HepG2 (cell line): ENCODE measurements around the gene CARMIL1. TPM values are rescaled to one million over a fixed set of nuclear protein-coding genes. Genes with fewer than 3 reads are reported as not detected.
A peak's percentile ranks its signal among the peaks of the same experiment; 100 is the strongest.

ENCODE experiments used
- BRD4 ChIP-seq: sonication (generic); formaldehyde crosslinking; IDR thresholded peaks from 2 replicates; pipeline ENCODE4 v1.4.0; 2020; ENCODE audit warnings: missing genetic modification reagents
- CEBPG ChIP-seq: IDR thresholded peaks from 2 replicates; pipeline ENCODE4 v1.6.1; 2016
- FOXJ3 ChIP-seq: sonication (generic); formaldehyde crosslinking; IDR thresholded peaks from 2 replicates; pipeline ENCODE4 v1.4.0; 2020; ENCODE audit warnings: missing genetic modification reagents, mild to moderate bottlenecking, borderline replicate concordance
- KDM1A ChIP-seq: IDR thresholded peaks from 2 replicates; pipeline ENCODE4 v1.6.1; 2016; ENCODE audit warnings: missing compliant biosample characterization
- NCOA2 ChIP-seq: sonication (generic); formaldehyde crosslinking; IDR thresholded peaks from 2 replicates; pipeline ENCODE4 v1.8.0; 2022; ENCODE audit warnings: inconsistent platforms
- NFE2L2 ChIP-seq: fragments of 150-350 bp; IDR thresholded peaks from 2 replicates; pipeline ENCODE4 v1.6.1; 2014; ENCODE audit warnings: low read length
- POGZ ChIP-seq: sonication (generic); formaldehyde crosslinking; IDR thresholded peaks from 2 replicates; pipeline ENCODE4 v1.4.0; 2020; ENCODE audit warnings: mild to moderate bottlenecking, missing genetic modification reagents
- RARA ChIP-seq: IDR thresholded peaks from 2 replicates; pipeline ENCODE4 v1.6.1; 2016; ENCODE audit warnings: missing genetic modification reagents, missing compliant biosample characterization
- SSRP1 ChIP-seq: IDR thresholded peaks from 2 replicates; pipeline ENCODE4 v1.6.1; 2016; ENCODE audit warnings: control low read depth
- TBX3 ChIP-seq: fragments of 450-650 bp; IDR thresholded peaks from 2 replicates; pipeline ENCODE4 v1.6.1; 2017; ENCODE audit warnings: antibody characterized with exemption, mild to moderate bottlenecking, inconsistent platforms, borderline replicate concordance
- ZBTB20 ChIP-seq: sonication (generic); formaldehyde crosslinking; IDR thresholded peaks from 2 replicates; pipeline ENCODE4 v1.8.1; 2023; ENCODE audit warnings: missing genetic modification reagents, low read depth, mild to moderate bottlenecking, borderline replicate concordance
- ZEB1 ChIP-seq: IDR thresholded peaks from 2 replicates; pipeline ENCODE4 v1.6.1; 2012; ENCODE audit warnings: mild to moderate bottlenecking, low read depth, inconsistent platforms; ENCODE audit not compliant: insufficient replicate concordance
- ZNF138 ChIP-seq: sonication (generic); formaldehyde crosslinking; IDR thresholded peaks from 2 replicates; pipeline ENCODE4 v1.5.0; 2020; ENCODE audit warnings: mild to moderate bottlenecking, low read depth, missing genetic modification reagents
- ZNF644 ChIP-seq: IDR thresholded peaks from 2 replicates; pipeline ENCODE4 v1.6.1; 2016; ENCODE audit warnings: low read depth
- polyA plus RNA-seq, 8 experiments: library from polyadenylated mRNA; depleted of rRNA in 3 of 8; stranded (reverse) in 7 of 8; unstranded in 1 of 8; fragments of >200 nt; fragmentation: Illumina TruSeq in 4 of 8; extraction: Trizol in 4 of 8; gene quantifications; 2 replicates each; pipeline versions ENCODE4 v1.2.1 to v1.2.3, GENCODE V29; 2011 to 2016; ENCODE audit warnings: low read depth in 4 of 8, missing spikeins in 1 of 8, mixed read lengths in 1 of 8; ENCODE audit not compliant: insufficient read depth in 1 of 8
- total RNA-seq, 5 experiments: library from RNA; depleted of rRNA; stranded (reverse); fragments of >200 nt; fragmentation: Illumina TruSeq; extraction: Trizol; gene quantifications; 2 replicates each; pipeline ENCODE4 v1.2.3, GENCODE V29; 2016; ENCODE audit warnings: low read depth in 1 of 5
- TF ChIP-seq, protein P1 (sequence below): sonication (generic); formaldehyde crosslinking; IDR thresholded peaks from 2 replicates; pipeline ENCODE4 v1.4.0; 2020; ENCODE audit warnings: missing genetic modification reagents, borderline replicate concordance
- TF ChIP-seq, protein P2 (sequence below): sonication (generic); formaldehyde crosslinking; IDR thresholded peaks from 2 replicates; pipeline ENCODE4 v1.8.1; 2023; ENCODE audit warnings: mild to moderate bottlenecking, missing genetic modification reagents, borderline replicate concordance
- TF ChIP-seq, protein P3 (sequence below): sonication (generic); formaldehyde crosslinking; IDR thresholded peaks from 2 replicates; pipeline ENCODE4 v1.4.0; 2020; ENCODE audit warnings: missing genetic modification reagents; ENCODE audit errors: not compliant biosample characterization
- TF ChIP-seq, protein P4 (sequence below): IDR thresholded peaks from 2 replicates; pipeline ENCODE4 v1.6.1; 2016; ENCODE audit warnings: low read depth
- TF ChIP-seq, protein P5 (sequence below): sonication (generic); formaldehyde crosslinking; IDR thresholded peaks from 2 replicates; pipeline ENCODE4 v1.8.0; 2022; ENCODE audit warnings: missing genetic modification reagents, low read depth, mild to moderate bottlenecking, borderline replicate concordance
- TF ChIP-seq, protein P6 (sequence below): sonication (generic); formaldehyde crosslinking; IDR thresholded peaks from 2 replicates; pipeline ENCODE4 v1.8.0; 2022; ENCODE audit warnings: missing genetic modification reagents, mild to moderate bottlenecking, borderline replicate concordance
- TF ChIP-seq, protein P7 (sequence below): IDR thresholded peaks from 2 replicates; pipeline ENCODE4 v1.6.1; 2016; ENCODE audit warnings: missing biosample characterization, missing genetic modification reagents, low read depth

Gene CARMIL1
- total and polyA plus RNA-seq, 2 of the 13 experiments (the other 11 are each of a cell fraction or from before 2014, with no cell fraction given) = 1.8 to 2.6 TPM

DNA sequence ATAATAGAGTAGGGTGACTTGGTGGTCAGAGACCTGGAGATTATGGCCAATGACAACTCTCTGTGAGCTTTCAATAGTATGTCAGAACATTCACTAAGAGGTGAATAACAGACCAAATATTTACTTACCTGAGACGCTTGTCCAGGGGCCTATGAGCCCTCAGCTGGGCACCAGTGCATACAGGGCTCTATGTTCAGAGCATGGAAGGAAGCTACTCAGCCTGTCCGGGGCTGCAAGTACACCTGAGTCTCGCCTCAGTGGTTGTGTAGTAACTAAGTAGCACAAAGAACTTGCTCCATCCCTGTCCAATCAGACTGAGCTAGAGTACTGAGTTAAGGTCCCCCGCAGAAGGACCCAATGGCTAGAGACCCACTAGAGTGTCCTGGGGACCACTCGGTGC, 361.3 kb downstream of the CARMIL1 start (continued):
- TF ChIP-seq, protein P1, sequence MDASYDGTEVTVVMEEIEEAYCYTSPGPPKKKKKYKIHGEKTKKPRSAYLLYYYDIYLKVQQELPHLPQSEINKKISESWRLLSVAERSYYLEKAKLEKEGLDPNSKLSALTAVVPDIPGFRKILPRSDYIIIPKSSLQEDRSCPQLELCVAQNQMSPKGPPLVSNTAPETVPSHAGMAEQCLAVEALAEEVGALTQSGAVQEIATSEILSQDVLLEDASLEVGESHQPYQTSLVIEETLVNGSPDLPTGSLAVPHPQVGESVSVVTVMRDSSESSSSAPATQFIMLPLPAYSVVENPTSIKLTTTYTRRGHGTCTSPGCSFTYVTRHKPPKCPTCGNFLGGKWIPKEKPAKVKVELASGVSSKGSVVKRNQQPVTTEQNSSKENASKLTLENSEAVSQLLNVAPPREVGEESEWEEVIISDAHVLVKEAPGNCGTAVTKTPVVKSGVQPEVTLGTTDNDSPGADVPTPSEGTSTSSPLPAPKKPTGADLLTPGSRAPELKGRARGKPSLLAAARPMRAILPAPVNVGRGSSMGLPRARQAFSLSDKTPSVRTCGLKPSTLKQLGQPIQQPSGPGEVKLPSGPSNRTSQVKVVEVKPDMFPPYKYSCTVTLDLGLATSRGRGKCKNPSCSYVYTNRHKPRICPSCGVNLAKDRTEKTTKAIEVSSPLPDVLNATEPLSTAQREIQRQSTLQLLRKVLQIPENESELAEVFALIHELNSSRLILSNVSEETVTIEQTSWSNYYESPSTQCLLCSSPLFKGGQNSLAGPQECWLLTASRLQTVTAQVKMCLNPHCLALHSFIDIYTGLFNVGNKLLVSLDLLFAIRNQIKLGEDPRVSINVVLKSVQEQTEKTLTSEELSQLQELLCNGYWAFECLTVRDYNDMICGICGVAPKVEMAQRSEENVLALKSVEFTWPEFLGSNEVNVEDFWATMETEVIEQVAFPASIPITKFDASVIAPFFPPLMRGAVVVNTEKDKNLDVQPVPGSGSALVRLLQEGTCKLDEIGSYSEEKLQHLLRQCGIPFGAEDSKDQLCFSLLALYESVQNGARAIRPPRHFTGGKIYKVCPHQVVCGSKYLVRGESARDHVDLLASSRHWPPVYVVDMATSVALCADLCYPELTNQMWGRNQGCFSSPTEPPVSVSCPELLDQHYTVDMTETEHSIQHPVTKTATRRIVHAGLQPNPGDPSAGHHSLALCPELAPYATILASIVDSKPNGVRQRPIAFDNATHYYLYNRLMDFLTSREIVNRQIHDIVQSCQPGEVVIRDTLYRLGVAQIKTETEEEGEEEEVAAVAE (CRISPR knock-in tag) = 0 out of 2 replicates have a peak, but pooled peaks have one; percentile 33
- TF ChIP-seq NCOA2 (CRISPR knock-in tag) = peak; percentile 69
- TF ChIP-seq ZBTB20 (CRISPR knock-in tag) = peak; percentile 54; the same call in 1 of the 2 replicates
- peak; percentile 27; the same call in 1 of the 2 replicates for TF ChIP-seq FOXJ3 (CRISPR knock-in tag)
- no peak for TF ChIP-seq ZNF138
- TF ChIP-seq ZEB1 = peak; percentile 87
- TF ChIP-seq, protein P2, sequence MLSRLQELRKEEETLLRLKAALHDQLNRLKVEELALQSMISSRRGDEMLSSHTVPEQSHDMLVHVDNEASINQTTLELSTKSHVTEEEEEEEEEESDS = peak; percentile 72; the same call in 1 of the 2 replicates
- TF ChIP-seq KDM1A = 0 out of 2 replicates have a peak, but pooled peaks have one; percentile 11
- TF ChIP-seq, protein P3, sequence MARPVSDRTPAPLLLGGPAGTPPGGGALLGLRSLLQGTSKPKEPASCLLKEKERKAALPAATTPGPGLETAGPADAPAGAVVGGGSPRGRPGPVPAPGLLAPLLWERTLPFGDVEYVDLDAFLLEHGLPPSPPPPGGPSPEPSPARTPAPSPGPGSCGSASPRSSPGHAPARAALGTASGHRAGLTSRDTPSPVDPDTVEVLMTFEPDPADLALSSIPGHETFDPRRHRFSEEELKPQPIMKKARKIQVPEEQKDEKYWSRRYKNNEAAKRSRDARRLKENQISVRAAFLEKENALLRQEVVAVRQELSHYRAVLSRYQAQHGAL = no peak
- TF ChIP-seq, protein P4, sequence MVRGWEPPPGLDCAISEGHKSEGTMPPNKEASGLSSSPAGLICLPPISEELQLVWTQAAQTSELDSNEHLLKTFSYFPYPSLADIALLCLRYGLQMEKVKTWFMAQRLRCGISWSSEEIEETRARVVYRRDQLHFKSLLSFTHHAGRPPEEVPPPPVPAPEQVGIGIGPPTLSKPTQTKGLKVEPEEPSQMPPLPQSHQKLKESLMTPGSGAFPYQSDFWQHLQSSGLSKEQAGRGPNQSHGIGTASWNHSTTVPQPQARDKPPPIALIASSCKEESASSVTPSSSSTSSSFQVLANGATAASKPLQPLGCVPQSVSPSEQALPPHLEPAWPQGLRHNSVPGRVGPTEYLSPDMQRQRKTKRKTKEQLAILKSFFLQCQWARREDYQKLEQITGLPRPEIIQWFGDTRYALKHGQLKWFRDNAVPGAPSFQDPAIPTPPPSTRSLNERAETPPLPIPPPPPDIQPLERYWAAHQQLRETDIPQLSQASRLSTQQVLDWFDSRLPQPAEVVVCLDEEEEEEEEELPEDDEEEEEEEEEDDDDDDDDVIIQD (CRISPR knock-in tag) = peak; percentile 52; the same call in 1 of the 2 replicates
- TF ChIP-seq SSRP1 (CRISPR knock-in tag) = no peak
- TF ChIP-seq TBX3 = no peak
- TF ChIP-seq, protein P5, sequence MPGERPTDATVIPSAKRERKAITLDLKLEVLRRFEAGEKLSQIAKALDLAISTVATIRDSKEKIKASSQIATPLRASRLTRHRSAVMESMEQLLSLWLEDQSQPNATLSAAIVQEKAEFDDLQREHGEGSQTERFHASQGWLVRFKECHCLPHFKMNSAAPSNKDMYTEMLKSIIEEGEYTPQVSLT (CRISPR knock-in tag) = no peak
- TF ChIP-seq, protein P6, sequence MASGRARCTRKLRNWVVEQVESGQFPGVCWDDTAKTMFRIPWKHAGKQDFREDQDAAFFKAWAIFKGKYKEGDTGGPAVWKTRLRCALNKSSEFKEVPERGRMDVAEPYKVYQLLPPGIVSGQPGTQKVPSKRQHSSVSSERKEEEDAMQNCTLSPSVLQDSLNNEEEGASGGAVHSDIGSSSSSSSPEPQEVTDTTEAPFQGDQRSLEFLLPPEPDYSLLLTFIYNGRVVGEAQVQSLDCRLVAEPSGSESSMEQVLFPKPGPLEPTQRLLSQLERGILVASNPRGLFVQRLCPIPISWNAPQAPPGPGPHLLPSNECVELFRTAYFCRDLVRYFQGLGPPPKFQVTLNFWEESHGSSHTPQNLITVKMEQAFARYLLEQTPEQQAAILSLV (CRISPR knock-in tag) = 0 out of 2 replicates have a peak, but pooled peaks have one; percentile 15
- TF ChIP-seq, protein P7, sequence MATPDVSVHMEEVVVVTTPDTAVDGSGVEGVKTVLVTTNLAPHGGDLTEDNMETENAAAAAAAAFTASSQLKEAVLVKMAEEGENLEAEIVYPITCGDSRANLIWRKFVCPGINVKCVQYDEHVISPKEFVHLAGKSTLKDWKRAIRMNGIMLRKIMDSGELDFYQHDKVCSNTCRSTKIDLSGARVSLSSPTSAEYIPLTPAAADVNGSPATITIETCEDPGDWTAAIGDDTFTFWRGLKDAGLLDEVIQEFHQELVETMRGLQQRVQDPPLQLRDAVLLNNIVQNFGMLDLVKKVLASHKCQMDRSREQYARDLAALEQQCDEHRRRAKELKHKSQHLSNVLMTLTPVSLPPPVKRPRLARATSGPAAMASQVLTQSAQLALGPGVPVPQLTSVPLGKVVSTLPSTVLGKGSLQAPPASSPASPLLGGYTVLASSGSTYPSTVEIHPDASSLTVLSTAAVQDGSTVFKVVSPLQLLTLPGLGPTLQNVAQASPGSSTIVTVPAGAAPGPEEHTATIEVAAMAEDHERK (CRISPR knock-in tag) = no peak
- no peak for TF ChIP-seq NFE2L2
- peak; percentile 55 for TF ChIP-seq RARA (CRISPR knock-in tag)
- TF ChIP-seq CEBPG (CRISPR knock-in tag) = peak; percentile 10; the same call in 1 of the 2 replicates
- no peak for TF ChIP-seq BRD4
- peak; percentile 66; the same call in 1 of the 2 replicates for TF ChIP-seq ZNF644
- TF ChIP-seq POGZ (CRISPR knock-in tag) = peak; percentile 55
